ENCODE measurements around the gene ZNF740. TPM values are rescaled to one million over a fixed set of nuclear protein-coding genes. Genes with fewer than 3 reads are reported as not detected.

ZNF740 gene
- total RNA-seq, 2 donors from 2014 or later, result 5.9 to 7.4 TPM

- Histone ChIP-seq H3K4me1 (peaks cover 0 to 7% of the 10 kb centered on the region in 2 donors), H3K9me3 (no peaks in the 10 kb centered on the region), H3K27ac (no peak overlapping the region), H3K4me3 (no peak overlapping the region), H3K36me3 (no peaks in the 10 kb centered on the region), H3K27me3 (no peaks in the 10 kb centered on the region)
- no peak for TF ChIP-seq CTCF (IDR thresholded peaks at IDR 0.05)
- no peak for DNase-seq (ENCODE audit: low spot score)
Measured at GRCh38 chr12:53170876-53171724, 9.4 kb upstream of the ZNF740 start.

- Histone ChIP-seq H3K9me3 (no peaks in the 10 kb centered on the region), H3K36me3 (no peaks in the 10 kb centered on the region), H3K4me3 (no peak overlapping the region), H3K27ac (no peak overlapping the region), H3K4me1 (peaks cover 0 to 7% of the 10 kb centered on the region in 2 donors), H3K27me3 (no peaks in the 10 kb centered on the region)
- DNase-seq (ENCODE audit: low spot score), result no peak
- TF ChIP-seq CTCF (IDR thresholded peaks at IDR 0.05), result no peak
Measured at GRCh38 chr12:53171725-53172329, 8.7 kb upstream of the ZNF740 start.

- DNase-seq (ENCODE audit: low spot score), result no peak
- H3K9me3 ChIP-seq, result no peaks in the 10 kb centered on the region
- no peak overlapping the region for H3K27ac ChIP-seq
- no peak overlapping the region for H3K4me3 ChIP-seq
- H3K36me3 ChIP-seq, result no peaks in the 10 kb centered on the region
- H3K27me3 ChIP-seq, result no peaks in the 10 kb centered on the region
- no peak for TF ChIP-seq CTCF (IDR thresholded peaks at IDR 0.05)
- H3K4me1 ChIP-seq, result peaks cover 0 to 7% of the 10 kb centered on the region in 2 donors
Measured at GRCh38 chr12:53172352-53172751, 8.2 kb upstream of the ZNF740 start.

- Histone ChIP-seq H3K4me3 (no peak overlapping the region), H3K9me3 (no peaks in the 10 kb centered on the region), H3K36me3 (no peaks in the 10 kb centered on the region), H3K4me1 (peaks cover 0 to 7% of the 10 kb centered on the region in 2 donors), H3K27me3 (no peaks in the 10 kb centered on the region), H3K27ac (no peak overlapping the region)
- no peak for TF ChIP-seq CTCF (IDR thresholded peaks at IDR 0.05)
- DNase-seq (ENCODE audit: low spot score), result no peak
Measured at GRCh38 chr12:53173085-53173715, 7.3 kb upstream of the ZNF740 start.

- no peak for TF ChIP-seq CTCF (IDR thresholded peaks at IDR 0.05)
- no peak for DNase-seq (ENCODE audit: low spot score)
- H3K9me3 ChIP-seq, result no peaks in the 10 kb centered on the region
- no peak overlapping the region for H3K4me3 ChIP-seq
- no peak overlapping the region for H3K27ac ChIP-seq
- no peaks in the 10 kb centered on the region for H3K27me3 ChIP-seq
- no peaks in the 10 kb centered on the region for H3K36me3 ChIP-seq
- H3K4me1 ChIP-seq, result peaks cover 0 to 17% of the 10 kb centered on the region in 2 donors
Measured at GRCh38 chr12:53174881-53175491, 5.5 kb upstream of the ZNF740 start.
